Measurements from ENCODE around the gene RFC4.
"Not testable (repeated sequence)": the region's sequence is repeated elsewhere in the genome, so short reads cannot be mapped to it uniquely, and the experiment has no call there.

RFC4 gene

DNA sequence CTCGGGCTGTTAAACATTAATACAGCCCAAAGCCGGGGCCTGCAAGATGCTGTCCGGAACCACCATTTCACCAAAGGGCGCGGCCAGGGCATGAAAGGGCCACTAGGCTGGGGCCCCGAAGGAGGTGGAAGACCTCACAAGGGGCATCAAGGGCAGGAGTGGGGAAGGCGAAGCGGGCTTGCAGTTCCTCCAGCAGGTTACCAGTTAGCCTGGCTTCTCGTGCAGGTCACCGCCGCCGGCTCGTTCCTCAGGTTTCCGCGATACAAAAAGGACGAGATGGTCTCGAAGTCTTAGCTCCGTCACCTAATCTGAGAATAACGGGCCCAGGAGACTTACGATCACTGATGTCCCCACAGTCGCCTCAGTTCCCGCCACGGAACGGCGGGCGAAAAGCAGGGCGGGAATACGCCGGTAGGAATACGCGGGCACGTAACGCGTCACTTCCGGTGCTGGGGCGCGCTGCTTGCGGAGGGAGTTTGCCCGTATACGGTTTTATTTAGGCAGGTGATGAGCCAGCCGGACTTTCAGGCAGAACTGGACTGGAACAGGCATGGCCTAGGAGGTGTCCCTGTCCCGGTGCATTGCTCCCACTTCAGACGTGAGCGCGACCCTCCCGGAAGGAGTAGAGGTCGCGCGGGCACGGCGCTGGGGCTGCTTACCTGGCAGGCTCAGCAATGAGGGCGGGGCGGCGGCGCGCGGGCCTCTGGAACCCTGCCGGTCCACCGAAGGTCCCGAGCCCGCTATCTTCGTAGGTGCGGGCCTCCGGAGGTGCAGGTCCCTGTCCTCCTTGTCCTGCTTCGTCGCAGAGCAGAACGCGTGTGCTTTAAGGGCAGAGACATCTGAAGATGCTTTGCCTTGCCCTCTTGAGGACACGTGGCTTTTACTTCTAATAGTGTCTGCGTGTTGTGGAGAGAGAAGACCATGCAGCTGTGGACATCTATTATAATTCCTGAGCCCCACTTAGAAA is at the start of gene RFC4:
TSS of gene RFC4 (minus strand) at position 394 of the 967 bp plus-strand sequence. CDS start 1,769 bp downstream, outside the sequence.
- DNase-seq = peak; percentile 80

- no peak for DNase-seq
Observed at GRCh38 chr3:186854954-186855353, 48.7 kb upstream of the RFC4 start.

- DNase-seq = no peak
Observed at GRCh38 chr3:186854146-186854545, 47.9 kb upstream of the RFC4 start.

- no peak for DNase-seq
Observed at GRCh38 chr3:186852994-186853393, 46.7 kb upstream of the RFC4 start.

DNA sequence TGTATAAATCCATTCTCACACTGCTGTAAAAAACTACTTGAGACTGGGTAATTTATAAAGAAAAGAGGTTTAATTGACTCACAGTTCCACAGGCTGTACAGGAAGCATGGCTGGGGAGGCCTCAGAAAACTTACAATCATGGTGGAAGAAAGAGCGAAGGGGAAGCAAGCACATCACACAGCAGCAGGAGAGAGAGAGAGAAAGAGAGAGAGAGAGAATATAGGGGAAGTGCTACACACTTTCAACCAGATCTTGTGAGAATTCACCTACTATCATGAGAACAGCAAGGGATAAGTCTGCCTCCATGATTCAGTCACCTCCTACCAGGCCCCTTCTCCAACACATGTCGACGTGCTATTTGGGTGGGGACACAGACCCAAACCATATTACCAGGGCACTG is 45.6 kb upstream of the RFC4 start:
- DNase-seq = not testable (repeated sequence)

- peak; percentile 42 for DNase-seq
Observed at GRCh38 chr3:186849374-186849975, 43.2 kb upstream of the RFC4 start.

DNA sequence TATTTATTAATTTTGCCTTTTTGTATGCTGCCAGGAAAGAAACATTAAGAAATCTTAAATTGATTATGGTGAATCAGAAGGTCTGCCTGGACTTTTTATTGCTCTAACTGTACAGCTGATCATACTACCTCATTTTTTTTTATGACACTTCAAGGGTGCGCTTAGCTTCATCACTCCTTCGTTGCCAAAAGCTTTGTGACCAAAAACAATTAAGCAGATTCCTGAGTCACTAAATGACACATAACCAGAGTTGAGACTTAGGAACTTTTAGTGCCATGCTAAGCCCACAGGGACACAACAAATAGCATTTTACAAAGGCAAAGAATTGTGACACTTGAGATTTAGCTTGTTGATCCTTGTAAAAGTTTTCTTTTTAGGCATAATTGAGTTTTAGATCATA is 41.2 kb upstream of the RFC4 start:
- DNase-seq = no peak

DNA sequence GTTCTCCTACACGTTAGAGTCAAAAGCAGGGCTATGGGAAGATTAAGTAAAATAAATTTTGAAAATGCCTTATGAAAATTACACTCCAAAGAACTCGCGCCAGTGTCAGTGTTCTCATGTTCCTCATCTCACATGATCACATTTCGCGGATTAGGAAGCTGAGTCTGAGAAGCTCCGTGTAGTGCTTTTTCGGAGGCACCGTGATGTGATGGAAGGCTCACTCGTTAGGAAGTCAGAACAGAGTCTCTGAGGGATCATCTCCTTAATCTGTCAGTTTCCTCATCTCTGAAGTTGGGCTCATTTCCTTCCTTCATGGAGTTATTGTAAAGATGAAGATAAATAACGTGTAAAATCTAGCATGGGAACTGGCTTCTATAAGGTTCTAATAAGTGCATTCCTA is 39.5 kb upstream of the RFC4 start:
- no peak for DNase-seq

DNA sequence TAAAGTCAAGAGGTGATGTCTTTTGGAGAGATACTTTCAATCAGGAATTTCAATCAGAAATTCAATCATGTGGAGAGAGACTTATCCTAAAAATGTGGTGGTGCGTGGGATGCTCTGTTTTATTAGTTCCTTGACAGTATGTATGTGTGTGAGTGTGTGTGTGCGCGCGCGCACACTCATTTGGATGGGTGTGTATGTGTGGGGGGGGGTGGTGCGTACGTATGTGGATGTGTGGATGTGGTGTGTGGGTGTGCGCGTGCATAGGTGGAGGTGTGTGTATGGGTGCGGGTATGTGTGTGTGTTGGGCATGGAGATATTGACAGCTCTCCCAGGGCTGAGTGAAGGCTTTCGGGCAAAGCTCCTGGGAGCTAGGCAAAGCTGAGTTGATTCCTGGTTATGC is 38.6 kb upstream of the RFC4 start:
- DNase-seq = no peak

GRCh38 chr3:186843039-186843432 is 36.8 kb upstream of the RFC4 start:
- DNase-seq = no peak

GRCh38 chr3:186842426-186843038 is 36.2 kb upstream of the RFC4 start, which contains the start of gene ADIPOQ:
TSS of gene ADIPOQ (plus strand) at chr3:186842710. CDS start at chr3:186853059, 10,349 bp downstream.
- no peak for DNase-seq

DNA sequence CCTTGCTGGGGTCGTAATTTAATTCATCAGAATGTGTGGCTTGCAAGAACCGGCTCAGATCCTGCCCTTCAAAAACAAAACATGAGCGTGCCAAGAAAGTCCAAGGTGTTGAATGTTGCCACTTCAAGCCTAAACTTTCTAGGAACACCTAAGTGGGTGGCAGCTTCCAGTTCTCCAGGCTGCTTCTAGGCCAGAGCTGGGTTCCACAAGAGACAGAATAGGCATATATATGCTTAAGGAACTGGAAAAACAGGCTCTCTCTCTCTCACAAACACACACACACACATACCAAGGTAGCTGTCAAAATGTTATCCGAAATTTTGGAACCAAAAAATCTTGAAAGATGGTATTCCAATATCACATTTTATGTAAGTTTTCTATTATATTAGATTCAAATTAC is 35.3 kb upstream of the RFC4 start:
- no peak for DNase-seq

DNA sequence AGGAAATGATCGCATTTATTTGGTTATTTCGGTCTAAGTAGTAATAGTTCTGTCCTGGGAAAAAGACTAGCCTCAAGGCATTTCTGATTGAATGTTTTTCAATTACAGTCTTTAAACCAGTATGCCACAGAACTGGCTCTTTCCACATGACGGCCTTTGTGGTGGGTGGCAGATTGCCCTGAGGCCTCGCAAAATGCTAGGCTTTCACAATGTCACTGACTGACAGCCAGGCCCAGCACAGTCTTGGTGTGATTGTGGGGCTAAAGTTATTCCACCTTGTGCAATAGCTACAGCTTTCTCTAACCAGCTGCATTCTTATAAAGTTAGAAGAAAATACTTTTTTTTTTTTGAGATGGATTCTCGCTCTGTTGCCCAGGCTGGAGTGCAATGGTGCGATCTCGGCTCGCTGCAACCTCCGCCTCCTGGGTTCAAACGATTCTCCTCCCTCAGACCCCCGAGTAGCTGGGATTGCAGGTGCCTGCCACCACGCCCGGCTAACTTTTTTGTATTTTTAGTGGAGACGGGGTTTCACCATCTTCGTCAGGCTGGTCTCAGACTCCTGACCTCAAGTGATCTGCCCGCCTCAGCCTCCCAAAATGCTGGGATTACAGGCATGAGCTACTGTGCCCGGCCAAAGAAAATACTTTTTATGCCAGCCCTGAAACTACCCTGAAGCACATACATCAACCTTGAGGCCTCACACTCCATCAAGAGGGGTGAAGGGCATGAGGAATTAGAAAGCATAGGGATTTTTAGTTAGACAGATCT is 33.8 kb upstream of the RFC4 start:
- DNase-seq = no peak

DNA sequence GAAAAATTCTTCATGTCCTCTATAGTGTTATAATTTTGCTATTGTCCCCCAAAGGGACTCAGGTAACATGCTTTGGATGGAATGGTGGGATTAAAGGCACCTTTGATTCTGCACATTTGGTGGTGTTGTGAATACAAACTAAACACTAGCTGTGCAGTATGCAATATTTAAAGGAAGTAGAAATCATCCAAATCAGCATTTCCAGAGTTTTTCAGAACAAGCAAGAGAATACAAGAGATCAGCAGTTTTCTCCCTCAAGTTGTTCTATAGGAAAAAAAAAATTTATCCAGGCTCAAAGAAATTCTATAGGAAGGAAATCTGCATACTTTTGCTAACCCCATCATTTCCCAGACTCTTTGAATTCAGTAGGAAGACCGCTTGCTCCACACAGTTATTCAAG is 26.0 kb upstream of the RFC4 start:
- DNase-seq = no peak

DNA sequence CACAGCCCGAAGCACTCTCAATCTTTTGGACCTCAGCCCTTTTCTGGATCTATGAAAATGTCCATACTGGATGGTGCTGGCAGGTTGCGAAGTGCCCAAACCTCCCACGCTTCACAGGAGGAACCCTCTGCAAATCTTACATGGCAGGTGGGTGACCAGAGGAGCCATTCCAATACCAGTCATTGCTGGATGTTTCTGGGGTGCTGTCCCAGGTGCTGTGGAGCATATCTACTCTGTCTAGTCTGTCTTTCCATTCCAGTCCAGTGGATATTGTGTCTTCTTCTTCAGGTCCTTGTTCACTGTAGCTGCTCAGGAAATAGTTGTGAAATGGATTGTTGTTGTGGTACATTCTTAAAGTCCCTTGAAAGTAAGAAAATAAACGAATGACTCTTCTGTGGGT is 25.5 kb upstream of the RFC4 start:
- no peak for DNase-seq

DNA sequence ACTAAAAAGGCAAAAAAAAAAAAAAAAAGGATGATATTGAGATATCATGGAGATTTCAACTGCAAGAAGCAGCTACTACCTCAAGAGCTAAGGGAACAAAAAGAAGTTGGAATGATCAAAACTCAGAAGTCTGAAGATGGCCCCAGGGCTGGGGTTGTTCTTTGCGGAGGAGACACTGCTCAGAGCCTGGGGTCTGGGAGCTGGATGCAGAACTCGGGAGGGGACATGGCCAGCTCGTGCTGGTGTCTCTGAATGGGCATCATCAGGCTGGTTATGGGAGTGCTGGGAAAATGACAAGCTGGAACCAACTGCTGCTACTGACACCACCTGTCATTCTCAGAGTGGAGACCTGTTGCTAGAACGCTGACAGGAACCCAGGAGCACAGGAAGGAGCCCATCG is 22.1 kb upstream of the RFC4 start:
- DNase-seq = no peak

DNA sequence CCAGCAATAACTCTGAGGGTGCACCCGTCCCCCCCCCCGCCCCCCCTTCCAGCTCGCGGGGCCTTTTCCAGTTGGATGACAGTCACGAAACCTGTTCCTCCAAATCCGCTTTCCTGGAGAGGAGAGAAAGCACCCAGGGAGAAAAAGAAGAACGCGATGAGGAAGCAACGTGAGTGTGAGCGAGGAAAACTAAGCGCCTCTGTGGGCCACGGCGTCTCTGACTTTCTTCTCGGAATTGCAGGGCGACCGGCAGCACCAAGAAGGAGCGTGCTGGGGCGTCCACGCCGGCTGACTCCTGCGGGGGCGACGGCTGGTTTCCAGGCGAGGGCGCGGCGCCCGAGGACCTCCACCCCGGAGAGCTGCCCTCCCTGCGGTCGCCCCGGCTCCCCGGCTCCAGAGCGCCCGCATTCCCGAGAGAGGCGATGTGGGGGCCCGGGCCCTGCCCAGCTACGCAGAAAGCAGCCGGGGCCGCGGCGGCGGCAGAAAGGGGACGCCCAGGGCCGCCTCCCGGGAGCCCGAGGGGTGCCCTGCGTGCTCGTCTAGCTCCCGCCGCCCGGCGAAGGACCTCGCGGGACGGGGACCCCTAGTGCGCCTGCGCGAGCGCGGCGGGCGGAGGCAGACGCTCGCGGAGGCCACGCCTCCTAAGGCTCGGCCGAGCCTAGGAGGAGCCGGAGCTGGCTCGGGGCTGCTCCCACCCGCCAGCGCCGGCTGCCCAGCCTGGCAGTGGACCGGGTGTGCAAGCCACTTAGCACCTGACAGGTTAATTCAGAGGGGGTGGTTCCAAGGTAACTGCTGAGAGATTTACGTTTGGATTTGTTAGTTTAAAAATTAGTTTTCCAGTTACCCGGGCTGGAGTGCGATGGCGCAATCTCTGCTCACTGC is 20.9 kb upstream of the RFC4 start:
- peak; percentile 34 for DNase-seq

- DNase-seq = no peak
Observed at GRCh38 chr3:186826410-186826975, 20.2 kb upstream of the RFC4 start.

- no peak for DNase-seq
Observed at GRCh38 chr3:186825872-186826409, 19.7 kb upstream of the RFC4 start.

DNA sequence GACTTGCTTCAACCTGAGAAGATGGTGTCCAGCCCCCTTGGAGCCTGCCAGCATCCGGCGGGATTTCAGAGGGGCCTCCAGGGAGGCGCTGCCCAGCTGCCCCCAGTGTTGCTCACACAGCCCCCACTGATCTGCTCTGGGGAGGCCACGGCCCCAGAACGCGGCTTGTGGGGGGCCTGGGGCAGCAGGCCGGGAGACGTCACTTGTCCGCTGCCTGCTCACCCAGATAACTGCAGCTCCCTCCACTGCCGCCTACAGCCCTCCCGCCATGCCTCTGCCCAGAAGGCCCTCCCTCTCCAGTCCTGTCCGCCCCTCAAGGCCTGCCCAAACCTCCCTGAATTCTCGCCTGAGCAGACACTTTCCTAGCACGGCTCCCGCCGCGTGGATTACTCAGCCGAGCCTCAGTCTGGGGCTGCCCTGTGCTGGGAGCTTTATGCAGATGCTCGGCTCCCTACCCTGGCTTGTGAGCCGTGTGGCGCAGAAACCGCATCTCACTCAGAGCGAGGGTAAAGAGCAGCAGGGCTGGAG is 19.1 kb upstream of the RFC4 start:
- no peak for DNase-seq
